Upper lobe of left lung (tissue), 6 donors: ENCODE measurements around the gene BAIAP2L1. TPM values are rescaled to one million over a fixed set of nuclear protein-coding genes. Genes with fewer than 3 reads are reported as not detected.
A peak's percentile ranks its signal among the peaks of the same experiment; 100 is the strongest.

Source experiments
- ATAC-seq, 2 donors: fragments of 200-7000 bp; cut with Tn5 transposase; one replicate each; pipeline ENCODE4 v1.9.1; 2022; ENCODE audit warnings: mild to moderate bottlenecking in 2 of 2, moderate library complexity in 2 of 2; ENCODE audit not compliant: low FRiP score in 2 of 2
- DNase-seq, 2 donors: peaks; one replicate each; pipeline ENCODE4 v3.0.0-alpha.2; 2019 to 2020
- H3K27ac ChIP-seq, 4 donors: fragments of 200-600 bp; sonication (generic); one replicate each; pipeline ENCODE4 v1.5.1; 2016 to 2019
- H3K27me3 ChIP-seq, 4 donors: fragments of 200-600 bp; sonication (generic); one replicate each; pipeline ENCODE4 v1.5.1; 2017 to 2019
- H3K36me3 ChIP-seq, 4 donors: fragments of 200-600 bp; sonication (generic); one replicate each; pipeline ENCODE4 v1.5.1; 2016 to 2019
- H3K4me1 ChIP-seq, 4 donors: fragments of 200-600 bp; sonication (generic); one replicate each; pipeline ENCODE4 v1.5.1; 2018 to 2019
- H3K4me3 ChIP-seq, 4 donors: fragments of 200-600 bp; sonication (generic); one replicate each; pipeline ENCODE4 v1.5.1; 2017 to 2019; ENCODE audit warnings: mild to moderate bottlenecking in 2 of 4, moderate library complexity in 1 of 4
- H3K9me3 ChIP-seq, 4 donors: fragments of 200-600 bp; sonication (generic); one replicate each; pipeline ENCODE4 v1.5.1; 2018 to 2019
- CTCF ChIP-seq, 6 experiments: fragments of 450-650 bp in 4 of 6; fragments of 200-600 bp in 2 of 6; sonication (generic) in 2 of 6; IDR thresholded peaks; one replicate each; pipeline ENCODE4 v1.5.1; 2016 to 2019; ENCODE audit warnings: antibody characterized with exemption in 6 of 6
- EP300 ChIP-seq, 4 donors: sonication (generic); formaldehyde crosslinking; IDR thresholded peaks; one replicate each; pipeline ENCODE4 v1.5.1; 2017; ENCODE audit warnings: antibody characterized with exemption in 4 of 4, control low read depth in 2 of 4
- POLR2A ChIP-seq, 4 donors: fragments of 450-650 bp; IDR thresholded peaks; one replicate each; pipeline ENCODE4 v1.5.1; 2016 to 2017; ENCODE audit warnings: antibody characterized with exemption in 4 of 4, mild to moderate bottlenecking in 2 of 4
- POLR2AphosphoS5 ChIP-seq, 2 donors: sonication (generic); formaldehyde crosslinking; IDR thresholded peaks; one replicate each; pipeline ENCODE4 v1.5.1; 2017; ENCODE audit warnings: antibody characterized with exemption in 2 of 2
- WGBS, 2 donors: methylation state at CpG; one replicate each; pipeline ENCODE4 v1.1.5; 2017 to 2018; 5-methylcytosine and 5-hydroxymethylcytosine counted together
- total RNA-seq, 6 donors: library from RNA; depleted of rRNA in 4 of 6; stranded (reverse); fragments of >200 nt in 4 of 6; gene quantifications; one replicate each; pipeline versions ENCODE4 v1.1.0 to v1.2.1, GENCODE V29; 2016 to 2021
- donor health status: DM: no; HTN: no; CAD: no; lungs with moderate emphysema.
- donor health status: DM: no; HTN: yes; CAD: no; lungs with severe emphysema.

Gene BAIAP2L1
- total RNA-seq, 6 donors from 2014 or later, result 20.2 to 35.6 (median 26.6) TPM

- H3K4me3 ChIP-seq, result no peak overlapping the region
- ATAC-seq (no peak), DNase-seq (no peak)
- no peaks in the 10 kb centered on the region for H3K27me3 ChIP-seq
- no peak for TF ChIP-seq CTCF (IDR thresholded peaks at IDR 0.05)
- 89 to 95% methylated on average over 6 of the region's 6 CpGs for WGBS, 2 donors
- H3K27ac ChIP-seq, result no peak overlapping the region
- no peaks in the 10 kb centered on the region for H3K36me3 ChIP-seq
- no peaks in the 10 kb centered on the region for H3K9me3 ChIP-seq
- H3K4me1 ChIP-seq, result peaks cover 0 to 7% (median 0%) of the 10 kb centered on the region in 4 donors
These were observed 24.2 kb downstream of the BAIAP2L1 start for GRCh38 chr7:98376711-98377110.

DNA sequence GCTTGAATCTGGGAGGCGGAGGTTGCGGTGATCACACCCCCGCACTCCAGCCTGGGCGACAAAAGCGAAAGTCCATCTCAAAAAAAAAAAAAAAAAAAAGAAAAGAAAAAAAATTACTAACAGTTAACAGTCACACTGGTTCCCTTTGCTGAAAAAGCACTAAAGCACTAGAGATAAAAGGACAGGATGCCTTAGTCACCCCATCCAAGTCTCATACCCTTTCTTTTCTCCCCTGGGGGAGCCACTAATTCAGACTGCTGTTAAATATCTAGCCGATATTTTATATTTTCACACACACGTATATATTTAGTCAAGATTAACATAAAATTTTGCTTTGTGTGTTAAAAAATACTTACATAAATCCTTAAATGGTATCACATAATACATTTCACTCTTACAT lies 25.2 kb downstream of the BAIAP2L1 start:
- DNase-seq (no peak), ATAC-seq (no peak)
- TF ChIP-seq POLR2AphosphoS5 (IDR thresholded peaks at IDR 0.05), result no peak
- TF ChIP-seq EP300 (IDR thresholded peaks at IDR 0.05), result no peak
- no peak for TF ChIP-seq POLR2A (IDR thresholded peaks at IDR 0.05)
- TF ChIP-seq CTCF (IDR thresholded peaks at IDR 0.05), result no peak
- no peak overlapping the region for H3K4me3 ChIP-seq
- H3K27me3 ChIP-seq, result no peaks in the 10 kb centered on the region
- H3K4me1 ChIP-seq, result peaks cover 0 to 10% (median 5%) of the 10 kb centered on the region in 4 donors
- WGBS, 2 donors, result 93 to 96% methylated on average over 7 of the region's 7 CpGs
- H3K9me3 ChIP-seq, result no peaks in the 10 kb centered on the region
- H3K36me3 ChIP-seq, result no peaks in the 10 kb centered on the region
- no peak overlapping the region for H3K27ac ChIP-seq

DNA sequence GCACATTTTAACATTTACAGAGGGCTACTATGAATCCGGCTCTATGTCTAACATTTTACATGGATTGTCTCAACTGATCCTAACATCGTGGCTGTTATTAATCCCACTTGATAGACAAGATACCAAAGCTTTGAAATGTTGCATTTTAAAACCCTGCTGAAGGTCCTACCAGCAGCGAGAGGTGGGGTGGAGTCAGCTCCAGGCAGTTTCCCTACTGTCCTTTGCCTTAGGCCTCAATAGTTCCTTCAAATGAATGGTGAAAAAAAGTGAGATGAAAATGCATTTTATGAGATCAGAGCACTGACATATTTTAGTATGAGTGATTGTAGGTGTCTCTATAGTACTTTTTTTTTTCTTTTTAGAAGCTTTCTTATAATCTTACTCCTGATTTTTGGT lies 26.6 kb downstream of the BAIAP2L1 start:
- Histone ChIP-seq H3K27me3 (no peaks in the 10 kb centered on the region), H3K4me3 (no peak overlapping the region), H3K9me3 (no peaks in the 10 kb centered on the region), H3K4me1 (peaks cover 0 to 10% (median 5%) of the 10 kb centered on the region in 4 donors), H3K27ac (no peak overlapping the region), H3K36me3 (no peaks in the 10 kb centered on the region)
- DNase-seq (no peak), ATAC-seq (no peak)
- TF ChIP-seq POLR2AphosphoS5 (IDR thresholded peaks at IDR 0.05), result no peak
- TF ChIP-seq POLR2A (IDR thresholded peaks at IDR 0.05), result no peak
- no peak for TF ChIP-seq EP300 (IDR thresholded peaks at IDR 0.05)
- no peak for TF ChIP-seq CTCF (IDR thresholded peaks at IDR 0.05)
- WGBS, 2 donors, result 93 to 95% methylated on average over 3 of the region's 3 CpGs

DNA sequence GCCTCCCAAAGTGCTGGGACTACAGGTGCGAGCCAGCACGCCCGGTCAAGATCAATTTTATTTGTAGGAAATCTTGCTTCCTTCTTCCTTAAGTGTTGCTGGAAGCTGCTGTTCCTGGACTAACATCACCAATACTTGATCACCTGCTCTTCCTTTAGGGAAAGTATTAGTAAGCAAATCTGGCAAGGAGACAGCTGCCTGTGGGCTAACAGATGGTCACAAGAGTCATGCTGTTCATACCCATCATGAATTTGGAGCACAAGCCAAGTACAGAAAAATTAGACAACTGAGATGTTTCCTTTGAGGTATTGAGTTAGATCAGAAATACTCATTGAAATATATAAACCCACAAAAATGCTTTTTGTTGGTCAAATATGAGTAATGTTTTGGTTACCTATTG lies 27.9 kb downstream of the BAIAP2L1 start:
- Histone ChIP-seq H3K4me3 (no peak overlapping the region), H3K36me3 (no peaks in the 10 kb centered on the region), H3K27ac (no peak overlapping the region), H3K4me1 (peaks cover 0 to 13% (median 8%) of the 10 kb centered on the region in 4 donors), H3K27me3 (no peaks in the 10 kb centered on the region), H3K9me3 (no peaks in the 10 kb centered on the region)
- DNase-seq (no peak), ATAC-seq (no peak)
- WGBS, 2 donors, result 85 to 93% methylated on average over 3 of the region's 3 CpGs
- TF ChIP-seq POLR2AphosphoS5 (IDR thresholded peaks at IDR 0.05) (no peak), POLR2A (IDR thresholded peaks at IDR 0.05) (no peak), CTCF (IDR thresholded peaks at IDR 0.05) (no peak), EP300 (IDR thresholded peaks at IDR 0.05) (no peak)

DNA sequence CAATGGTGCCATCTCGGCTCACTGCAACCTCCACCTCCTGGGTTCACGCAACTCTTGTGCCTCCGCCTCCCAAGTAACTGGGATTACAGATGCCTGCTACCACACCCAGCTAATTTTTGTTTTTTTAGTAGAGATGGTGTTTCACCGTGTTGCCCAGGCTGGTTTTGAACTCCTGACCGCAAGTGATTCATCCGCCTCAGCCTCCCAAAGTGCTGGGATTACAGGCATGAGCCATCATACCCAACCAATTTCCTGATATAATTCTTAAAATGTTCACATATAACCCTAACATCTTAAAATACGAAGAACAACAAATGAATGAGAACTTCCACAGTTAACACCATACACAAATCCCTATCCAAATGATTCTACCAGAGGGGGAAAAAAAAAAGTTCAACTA lies 31.2 kb downstream of the BAIAP2L1 start:
- no peak for TF ChIP-seq POLR2AphosphoS5 (IDR thresholded peaks at IDR 0.05)
- no peak for TF ChIP-seq POLR2A (IDR thresholded peaks at IDR 0.05)
- no peak for TF ChIP-seq CTCF (IDR thresholded peaks at IDR 0.05)
- no peak for TF ChIP-seq EP300 (IDR thresholded peaks at IDR 0.05)
- H3K36me3 ChIP-seq, result no peaks in the 10 kb centered on the region
- peak overlapping the region in 1 of 4 donors; percentile 6 for H3K4me3 ChIP-seq
- DNase-seq, result no peak
- H3K4me1 ChIP-seq, result peaks cover 4 to 20% (median 9%) of the 10 kb centered on the region in 4 donors
- H3K9me3 ChIP-seq, result no peaks in the 10 kb centered on the region
- no peaks in the 10 kb centered on the region for H3K27me3 ChIP-seq
- 84 to 86% methylated on average over 7 of the region's 7 CpGs for WGBS, 2 donors
- no peak for ATAC-seq
- peak overlapping the region in 1 of 4 donors; percentile 2 for H3K27ac ChIP-seq
